Femur (tissue), 1 donor: Measurements from ENCODE around the gene SCML2.
"Not testable (repeated sequence)": the region's sequence is repeated elsewhere in the genome, so short reads cannot be mapped to it uniquely, and the experiment has no call there.

Source experiments
- DNase-seq: peaks from one replicate; pipeline ENCODE4 v3.0.0-alpha.2; 2017

Gene SCML2

GRCh38 chrX:18255059-18255458 is 99.4 kb downstream of the SCML2 start:
- DNase-seq = no peak

- no peak for DNase-seq
These were observed 101.7 kb downstream of the SCML2 start for GRCh38 chrX:18252644-18253359.

- DNase-seq = not testable (repeated sequence)
These were observed 124.8 kb downstream of the SCML2 start for GRCh38 chrX:18229646-18230045.

- no peak for DNase-seq
These were observed 126.4 kb downstream of the SCML2 start for GRCh38 chrX:18228069-18228468.

- DNase-seq = no peak
These were observed 127.0 kb downstream of the SCML2 start for GRCh38 chrX:18227458-18227857.

- DNase-seq = no peak
These were observed 133.7 kb downstream of the SCML2 start, which contains the start of gene BEND2 for GRCh38 chrX:18220786-18221185. TSS of gene BEND2 (minus strand) at chrX:18220886. CDS start at chrX:18220750, 136 bp downstream.

GRCh38 chrX:18210470-18210869 is 144.0 kb downstream of the SCML2 start:
- no peak for DNase-seq

- DNase-seq = no peak
These were observed 147.8 kb downstream of the SCML2 start for GRCh38 chrX:18206657-18207056.

- DNase-seq = no peak
These were observed 150.9 kb downstream of the SCML2 start for GRCh38 chrX:18203631-18204030.

GRCh38 chrX:18194688-18195087 is 159.8 kb downstream of the SCML2 start:
- no peak for DNase-seq
